ENCODE data around the gene ABCD4. TPM values are rescaled to one million over a fixed set of nuclear protein-coding genes. Genes with fewer than 3 reads are reported as not detected.
A peak's percentile ranks its signal among the peaks of the same experiment; 100 is the strongest.
"Not testable (repeated sequence)": the region's sequence is repeated elsewhere in the genome, so short reads cannot be mapped to it uniquely, and the experiment has no call there.

Gene ABCD4
- total RNA-seq, 1 donor from 2014 or later: 65.3 TPM

DNA sequence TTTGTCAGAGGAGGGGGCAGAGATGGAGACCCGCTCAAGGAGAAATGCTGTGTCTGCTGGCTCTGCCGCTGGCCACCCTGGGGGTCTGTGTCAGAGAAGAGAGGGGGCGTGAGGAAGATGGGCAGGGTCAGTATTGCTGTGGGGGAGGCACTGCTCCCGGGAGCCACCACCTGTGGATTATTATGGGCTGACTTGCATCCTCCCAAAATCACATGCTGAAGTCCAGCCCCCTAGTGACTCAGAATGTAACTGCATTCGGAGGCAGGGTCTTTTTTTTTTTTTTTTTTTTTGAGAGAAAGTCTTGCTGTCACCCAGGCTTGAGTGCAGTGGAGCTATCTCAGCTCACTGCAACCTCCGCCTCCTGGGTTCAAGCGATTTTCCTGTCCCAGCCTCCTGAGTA lies 12.3 kb downstream of the ABCD4 start:
- peak; percentile 38 for TF ChIP-seq CTCF (conservative IDR thresholded peaks at IDR 0.05; ENCODE audit: low read depth, low read length)
- H3K4me3 ChIP-seq (ENCODE audit: low read depth, low read length): no peak overlapping the region
- DNase-seq (ENCODE audit: low read depth): no peak

GRCh38 chr14:74289801-74290200 lies 12.9 kb downstream of the ABCD4 start:
- no peak overlapping the region for H3K4me3 ChIP-seq (ENCODE audit: low read depth, low read length)
- no peak for DNase-seq (ENCODE audit: low read depth)
- no peak for TF ChIP-seq CTCF (conservative IDR thresholded peaks at IDR 0.05; ENCODE audit: low read depth, low read length)

DNA sequence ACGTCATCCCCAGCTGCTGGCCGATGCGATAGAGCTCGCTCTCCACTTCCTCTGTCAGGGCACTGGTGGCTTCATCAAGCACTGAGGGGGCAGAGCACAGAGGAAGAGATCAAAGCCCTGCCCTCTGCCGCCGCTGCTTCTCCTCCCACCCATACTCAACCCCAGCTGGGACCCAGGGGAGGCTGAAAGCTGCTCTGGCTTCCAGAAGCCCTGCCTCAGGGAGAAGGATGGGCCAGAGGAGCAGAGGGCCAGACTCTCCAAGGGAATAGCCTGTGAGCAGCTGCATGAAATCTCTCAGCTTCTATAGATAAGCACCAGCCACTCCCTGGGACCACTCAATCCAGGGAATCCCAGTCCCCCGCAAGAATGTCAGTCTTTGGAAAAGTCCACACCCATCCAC lies 16.0 kb downstream of the ABCD4 start:
- TF ChIP-seq CTCF (conservative IDR thresholded peaks at IDR 0.05; ENCODE audit: low read depth, low read length): no peak
- DNase-seq (ENCODE audit: low read depth): no peak
- no peak overlapping the region for H3K4me3 ChIP-seq (ENCODE audit: low read depth, low read length)

DNA sequence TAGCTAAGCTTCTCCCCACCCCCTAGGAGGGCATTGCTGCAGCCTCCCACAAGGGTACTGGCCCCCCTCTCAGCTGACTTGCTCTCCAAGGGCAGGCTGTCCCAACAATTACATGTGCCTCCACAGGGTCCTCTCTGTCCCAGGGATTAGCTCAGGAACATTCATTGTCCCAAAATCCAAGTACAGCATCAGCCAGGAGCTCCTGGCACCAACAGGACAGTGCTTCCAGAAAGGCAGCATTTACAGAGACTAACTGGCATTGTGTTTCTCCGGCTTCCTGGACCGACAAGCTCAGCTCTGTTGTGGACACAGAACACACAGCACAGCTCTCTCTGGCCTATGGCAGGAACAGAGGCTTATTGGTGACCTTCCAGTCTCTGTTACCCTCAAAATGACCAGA lies 21.7 kb downstream of the ABCD4 start:
- no peak for DNase-seq (ENCODE audit: low read depth)
- no peak for TF ChIP-seq CTCF (conservative IDR thresholded peaks at IDR 0.05; ENCODE audit: low read depth, low read length)
- H3K4me3 ChIP-seq (ENCODE audit: low read depth, low read length): no peak overlapping the region

GRCh38 chr14:74278080-74278479 lies 24.7 kb downstream of the ABCD4 start:
- H3K4me3 ChIP-seq (ENCODE audit: low read depth, low read length): no peak overlapping the region
- DNase-seq (ENCODE audit: low read depth): no peak
- TF ChIP-seq CTCF (conservative IDR thresholded peaks at IDR 0.05; ENCODE audit: low read depth, low read length): no peak

GRCh38 chr14:74275241-74275841 lies 27.4 kb downstream of the ABCD4 start:
- DNase-seq (ENCODE audit: low read depth): no peak
- no peak for TF ChIP-seq CTCF (conservative IDR thresholded peaks at IDR 0.05; ENCODE audit: low read depth, low read length)
- no peak overlapping the region for H3K4me3 ChIP-seq (ENCODE audit: low read depth, low read length)

GRCh38 chr14:74271365-74271764 lies 31.4 kb downstream of the ABCD4 start:
- DNase-seq (ENCODE audit: low read depth): no peak
- no peak for TF ChIP-seq CTCF (conservative IDR thresholded peaks at IDR 0.05; ENCODE audit: low read depth, low read length)
- H3K4me3 ChIP-seq (ENCODE audit: low read depth, low read length): no peak overlapping the region

DNA sequence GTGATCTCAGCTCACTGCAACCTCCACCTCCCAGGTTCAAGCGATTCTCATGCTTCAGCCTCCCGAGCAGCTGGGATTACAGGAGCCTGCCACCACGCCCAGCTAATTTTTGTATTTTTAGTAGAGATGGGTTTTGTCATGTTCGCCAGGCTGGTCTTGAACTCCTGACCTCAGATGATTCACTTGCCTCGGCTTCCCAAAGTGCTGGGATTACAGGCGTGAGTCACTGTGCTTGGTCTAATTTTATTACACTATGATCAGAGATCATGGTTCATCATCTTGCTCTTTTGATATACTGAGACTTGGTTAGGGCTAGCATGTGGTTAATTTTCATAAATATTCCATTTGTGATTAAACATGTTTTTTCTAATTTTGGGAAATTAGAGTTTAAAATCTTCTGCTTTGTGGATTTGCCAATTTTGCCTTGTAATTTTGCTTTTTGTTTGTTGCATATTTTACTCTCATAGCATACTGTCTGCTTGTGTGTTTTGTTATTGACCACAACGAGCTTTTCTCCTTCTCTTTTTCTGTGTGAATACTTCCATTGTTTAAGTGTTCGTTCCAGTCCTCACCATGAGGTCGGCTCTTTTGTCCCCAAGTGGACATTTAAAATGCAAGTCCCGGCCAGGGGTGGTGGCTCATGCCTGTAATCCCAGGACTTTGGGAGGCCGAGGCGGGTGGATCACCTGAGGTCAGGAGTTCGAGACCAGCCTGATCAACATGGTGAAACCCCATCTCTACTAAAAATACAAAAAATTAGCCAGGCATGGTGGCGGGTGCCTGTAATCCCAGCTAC lies 32.2 kb downstream of the ABCD4 start:
- peak; percentile 6 for DNase-seq (ENCODE audit: low read depth)

More for the DNA sequence above, 32.2 kb downstream of the ABCD4 start:
- not testable (repeated sequence) for H3K4me3 ChIP-seq (ENCODE audit: low read depth, low read length)

All from epithelial cell of proximal tubule (primary cell).